ENCODE measurements around the gene VPS8.

GRCh38 chr3:185084901-185085300, 272.9 kb downstream of the VPS8 start:
- TF ChIP-seq POLR2A (IDR thresholded peaks at IDR 0.05; ENCODE audit: control extremely low read depth in 1 of 2, low read depth in 2 of 2, low read length in 2 of 2) = no peak
- peak; percentile 2 to 38 (median 31); a peak in 3 of 4 replicates for TF ChIP-seq CTCF (IDR thresholded peaks at IDR 0.05; ENCODE audit: control extremely low read depth in 1 of 3, insufficient read depth in 1 of 3, low read depth in 1 of 3, low read length in 3 of 3)
- TF ChIP-seq GTF2F1 (IDR thresholded peaks at IDR 0.05; ENCODE audit: borderline replicate concordance, low read depth, low read length) = no peak
- TF ChIP-seq SIN3A (conservative IDR thresholded peaks at IDR 0.05 in 1 of 2, IDR thresholded peaks at IDR 0.05 in 1 of 2; ENCODE audit: low read depth in 1 of 2, low read length in 2 of 2) = no peak
- no peak for TF ChIP-seq RFX5 (IDR thresholded peaks at IDR 0.05; ENCODE audit: borderline replicate concordance, low read depth, low read length)
- TF ChIP-seq MAFK (IDR thresholded peaks at IDR 0.05; ENCODE audit: low read depth, low read length) = no peak
- peak; percentile 45 to 61 for TF ChIP-seq RAD21 (IDR thresholded peaks at IDR 0.05 in 1 of 2, conservative IDR thresholded peaks at IDR 0.05 in 1 of 2; ENCODE audit: low read depth in 2 of 2, low read length in 2 of 2)
- TF ChIP-seq EP300 (IDR thresholded peaks at IDR 0.05; ENCODE audit: borderline replicate concordance in 1 of 2, low read depth in 2 of 2, low read length in 2 of 2) = no peak
- no peak for TF ChIP-seq GABPA (IDR thresholded peaks at IDR 0.05; ENCODE audit: borderline replicate concordance, insufficient read depth, low read length)
